Smooth muscle cell (in vitro differentiated cells): Measurements from ENCODE around the gene RNF214. TPM values are rescaled to one million over a fixed set of nuclear protein-coding genes. Genes with fewer than 3 reads are reported as not detected.

Experiments used
- DNase-seq: peaks from one replicate; lab custom pipeline; 2025; ENCODE audit not compliant: unreplicated experiment; lab: John Stamatoyannopoulos, UW
- H2AFZ ChIP-seq: fragments of 200-600 bp; sonication (generic); 2 replicates; pipeline ENCODE4 v1.6.0; 2016; ENCODE audit warnings: antibody characterized with exemption, low read depth, mild to moderate bottlenecking
- H3F3A ChIP-seq: fragments of 200-600 bp; sonication (generic); 2 replicates; pipeline ENCODE4 v1.6.0; 2017; ENCODE audit warnings: antibody characterized with exemption, low read depth
- H3K27ac ChIP-seq: fragments of 200-600 bp; sonication (generic); 2 replicates; pipeline ENCODE4 v1.5.1; 2016; ENCODE audit warnings: low read depth, mild to moderate bottlenecking
- H3K27me3 ChIP-seq: fragments of 200-600 bp; sonication (generic); 2 replicates; pipeline ENCODE4 v1.6.1; 2016; ENCODE audit warnings: low read depth, mild to moderate bottlenecking
- H3K36me3 ChIP-seq: fragments of 200-600 bp; sonication (generic); 2 replicates; pipeline ENCODE4 v1.5.1; 2016; ENCODE audit warnings: low read depth
- H3K4me1 ChIP-seq: fragments of 200-600 bp; sonication (generic); 2 replicates; pipeline ENCODE4 v1.5.1; 2016; ENCODE audit warnings: low read depth
- H3K4me2 ChIP-seq: fragments of 200-600 bp; sonication (generic); 2 replicates; pipeline ENCODE4 v1.6.0; 2016; ENCODE audit warnings: mild to moderate bottlenecking
- H3K4me3 ChIP-seq: fragments of 200-600 bp; sonication (generic); 2 replicates; pipeline ENCODE4 v1.5.1; 2016; ENCODE audit warnings: mild to moderate bottlenecking
- H3K79me2 ChIP-seq: fragments of 200-600 bp; sonication (generic); 2 replicates; pipeline ENCODE4 v1.6.0; 2016; ENCODE audit warnings: low read depth, mild to moderate bottlenecking
- H3K9ac ChIP-seq: fragments of 200-600 bp; sonication (generic); 2 replicates; pipeline ENCODE4 v1.6.0; 2016; ENCODE audit warnings: low read depth
- H3K9me3 ChIP-seq: fragments of 200-600 bp; sonication (generic); replicated peaks from 2 replicates; pipeline ENCODE4 v1.5.1; 2016; ENCODE audit warnings: low read depth
- H4K20me1 ChIP-seq: fragments of 200-600 bp; sonication (generic); 2 replicates; pipeline ENCODE4 v1.6.0; 2016; ENCODE audit warnings: low read depth
- WGBS: methylation state at CpG from one replicate; pipeline ENCODE4 v1.1.7; 2016; ENCODE audit warnings: low lambda C conversion rate; 5-methylcytosine and 5-hydroxymethylcytosine counted together
- polyA plus RNA-seq: library from polyadenylated mRNA; unstranded; fragments of >200 nt; fragmentation: Nextera tagmentation; extraction: Ambion mirVana; gene quantifications from 2 replicates; pipeline ENCODE4 v1.2.1, GENCODE V29; 2016
- total RNA-seq: library from RNA; depleted of rRNA; stranded (reverse); fragments of >200 nt; gene quantifications from 2 replicates; pipeline ENCODE4 v1.2.3, GENCODE V29; 2014
- TF ChIP-seq, protein P1 (sequence below): fragments of 200-600 bp; sonication (generic); IDR thresholded peaks from 2 replicates; pipeline ENCODE4 v1.5.1; 2017; ENCODE audit warnings: borderline replicate concordance, mild to moderate bottlenecking, antibody characterized with exemption; ENCODE audit not compliant: insufficient read depth, poor library complexity, severe bottlenecking

RNF214 gene
- total and polyA plus RNA-seq, 2 experiments from 2014 or later: 10.9 to 15.8 TPM

DNA sequence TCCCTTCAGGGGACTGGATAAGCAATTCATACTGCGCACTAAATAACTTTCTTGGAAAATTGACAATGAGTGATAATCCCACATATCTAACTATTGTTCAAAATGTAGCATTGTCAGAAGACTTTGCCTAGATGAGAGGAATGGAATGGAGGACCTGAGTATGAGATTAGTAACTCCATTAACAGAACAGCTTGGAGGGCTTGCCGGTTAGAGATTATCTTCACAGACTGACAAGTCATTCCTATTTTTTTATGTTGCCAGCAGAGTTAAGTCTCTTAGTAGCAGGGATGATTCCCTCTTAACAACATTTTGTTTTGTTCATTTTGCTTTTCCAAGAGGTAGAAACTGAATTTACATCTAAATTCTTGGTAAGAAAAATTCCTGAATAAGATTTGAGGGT is 51.6 kb downstream of the RNF214 start:
- Histone ChIP-seq H3K9ac (no peak overlapping the region), H3K4me2 (no peak overlapping the region), H3F3A (peaks cover 6% of the 10 kb centered on the region), H3K4me1 (peaks cover 5% of the 10 kb centered on the region), H3K36me3 (peaks cover 1% of the 10 kb centered on the region), H3K9me3 (no peaks in the 10 kb centered on the region), H4K20me1 (no peaks in the 10 kb centered on the region), H3K4me3 (no peak overlapping the region), H3K27ac (no peak overlapping the region), H2AFZ (no peak overlapping the region), H3K27me3 (no peaks in the 10 kb centered on the region), H3K79me2 (no peaks in the 10 kb centered on the region)
- no peak for DNase-seq
- TF ChIP-seq, protein P1, sequence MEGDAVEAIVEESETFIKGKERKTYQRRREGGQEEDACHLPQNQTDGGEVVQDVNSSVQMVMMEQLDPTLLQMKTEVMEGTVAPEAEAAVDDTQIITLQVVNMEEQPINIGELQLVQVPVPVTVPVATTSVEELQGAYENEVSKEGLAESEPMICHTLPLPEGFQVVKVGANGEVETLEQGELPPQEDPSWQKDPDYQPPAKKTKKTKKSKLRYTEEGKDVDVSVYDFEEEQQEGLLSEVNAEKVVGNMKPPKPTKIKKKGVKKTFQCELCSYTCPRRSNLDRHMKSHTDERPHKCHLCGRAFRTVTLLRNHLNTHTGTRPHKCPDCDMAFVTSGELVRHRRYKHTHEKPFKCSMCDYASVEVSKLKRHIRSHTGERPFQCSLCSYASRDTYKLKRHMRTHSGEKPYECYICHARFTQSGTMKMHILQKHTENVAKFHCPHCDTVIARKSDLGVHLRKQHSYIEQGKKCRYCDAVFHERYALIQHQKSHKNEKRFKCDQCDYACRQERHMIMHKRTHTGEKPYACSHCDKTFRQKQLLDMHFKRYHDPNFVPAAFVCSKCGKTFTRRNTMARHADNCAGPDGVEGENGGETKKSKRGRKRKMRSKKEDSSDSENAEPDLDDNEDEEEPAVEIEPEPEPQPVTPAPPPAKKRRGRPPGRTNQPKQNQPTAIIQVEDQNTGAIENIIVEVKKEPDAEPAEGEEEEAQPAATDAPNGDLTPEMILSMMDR: no peak
- WGBS: 98% methylated on average over 2 of the region's 2 CpGs

DNA sequence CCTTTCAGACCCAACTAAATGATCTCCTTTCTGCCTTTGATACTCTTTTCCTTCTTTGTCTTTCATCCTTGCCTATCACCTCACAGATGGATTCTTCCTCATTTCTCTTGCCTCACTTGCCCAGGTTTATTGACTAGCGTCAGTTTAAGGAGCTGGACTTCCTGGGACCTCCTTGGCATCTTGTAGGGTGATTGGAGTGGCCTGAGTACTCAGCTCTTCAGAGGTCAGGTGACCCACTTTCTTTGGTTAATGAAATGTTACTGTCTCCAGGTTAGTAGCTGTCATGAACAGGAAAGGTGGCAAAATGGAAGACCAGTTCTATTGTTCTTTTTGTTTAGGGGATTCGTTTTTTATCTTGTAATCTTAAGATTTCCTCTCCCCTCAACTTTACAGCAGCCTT is 54.1 kb downstream of the RNF214 start:
- H3K9me3 ChIP-seq: no peaks in the 10 kb centered on the region
- H3K9ac ChIP-seq: no peak overlapping the region
- H3K36me3 ChIP-seq: peaks cover 8% of the 10 kb centered on the region
- H3K4me1 ChIP-seq: no peaks in the 10 kb centered on the region
- WGBS: 98% methylated on average over 2 of the region's 2 CpGs
- TF ChIP-seq, protein P1: no peak
- no peaks in the 10 kb centered on the region for H3K27me3 ChIP-seq
- H3K4me2 ChIP-seq: no peak overlapping the region
- H3K27ac ChIP-seq: no peak overlapping the region
- H3F3A ChIP-seq: no peaks in the 10 kb centered on the region
- H2AFZ ChIP-seq: no peak overlapping the region
- H3K4me3 ChIP-seq: no peak overlapping the region
- no peaks in the 10 kb centered on the region for H3K79me2 ChIP-seq
- no peak for DNase-seq
- H4K20me1 ChIP-seq: no peaks in the 10 kb centered on the region

- Histone ChIP-seq H3K9ac (no peak overlapping the region), H2AFZ (no peak overlapping the region), H3K36me3 (peaks cover 8% of the 10 kb centered on the region), H3K27me3 (no peaks in the 10 kb centered on the region), H3F3A (no peaks in the 10 kb centered on the region), H4K20me1 (no peaks in the 10 kb centered on the region), H3K4me2 (no peak overlapping the region), H3K4me1 (no peaks in the 10 kb centered on the region), H3K4me3 (no peak overlapping the region), H3K27ac (no peak overlapping the region), H3K79me2 (no peaks in the 10 kb centered on the region), H3K9me3 (no peaks in the 10 kb centered on the region)
- DNase-seq: no peak
- 88% methylated on average over 3 of the region's 3 CpGs for WGBS
- TF ChIP-seq, protein P1: no peak
Measured at GRCh38 chr11:117287668-117288067, 55.2 kb downstream of the RNF214 start.

DNA sequence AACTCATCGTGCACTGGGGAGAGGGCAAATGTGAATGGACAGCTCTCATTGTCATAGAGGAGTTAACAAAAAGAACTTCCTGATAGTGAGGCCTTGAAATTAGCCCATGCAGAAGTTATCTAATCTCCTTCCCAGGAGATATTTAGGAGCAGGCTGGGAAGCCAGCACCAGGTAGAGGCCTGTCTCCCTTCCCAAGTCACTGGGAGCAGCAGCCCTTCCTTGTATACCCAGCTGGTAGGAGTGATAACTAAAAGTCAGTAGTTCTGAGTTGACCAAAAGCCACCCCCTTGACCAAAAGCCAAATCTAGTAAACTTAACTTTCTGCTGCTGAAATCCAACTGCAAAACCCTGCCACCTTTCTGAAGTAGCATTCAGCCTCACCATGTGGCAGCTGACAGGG is 57.3 kb downstream of the RNF214 start:
- Histone ChIP-seq H3K79me2 (no peaks in the 10 kb centered on the region), H4K20me1 (no peaks in the 10 kb centered on the region), H3K27ac (no peak overlapping the region), H3K36me3 (peaks cover 8% of the 10 kb centered on the region), H2AFZ (no peak overlapping the region), H3F3A (no peaks in the 10 kb centered on the region), H3K4me3 (no peak overlapping the region), H3K4me1 (no peaks in the 10 kb centered on the region), H3K4me2 (no peak overlapping the region), H3K9ac (no peak overlapping the region), H3K27me3 (no peaks in the 10 kb centered on the region), H3K9me3 (no peaks in the 10 kb centered on the region)
- TF ChIP-seq, protein P1: no peak
- no peak for DNase-seq
- 95% methylated on average over 1 of the region's 1 CpG for WGBS
